Body of pancreas (tissue), 4 donors: ENCODE data around the gene NEUROD6. TPM values are rescaled to one million over a fixed set of nuclear protein-coding genes. Genes with fewer than 3 reads are reported as not detected.

Experiments used
- ATAC-seq: fragments of 150-250 bp; one replicate; pipeline ENCODE4 v1.9.1; 2016
- DNase-seq, 4 donors: peaks; one replicate each; pipeline ENCODE4 v3.0.0-alpha.2; 2019
- H3K27ac ChIP-seq, 4 donors: fragments of 200-600 bp; sonication (generic); 1 replicate in 3 of 4; 2 replicates in 1 of 4; pipeline versions ENCODE4 v1.5.1 to v1.6.1; 2016 to 2019; ENCODE audit warnings: mild to moderate bottlenecking in 1 of 4, mixed read lengths in 1 of 4, moderate library complexity in 1 of 4
- H3K27me3 ChIP-seq, 2 donors: fragments of 200-600 bp; sonication (generic); one replicate each; pipeline ENCODE4 v1.6.0; 2016; ENCODE audit warnings: mild to moderate bottlenecking in 1 of 2
- H3K36me3 ChIP-seq, 2 donors: fragments of 200-600 bp; sonication (generic); replicated peaks in 1 of 2; 2 replicates each; pipeline ENCODE4 v1.5.1; 2016; ENCODE audit warnings: low read depth in 2 of 2; ENCODE audit not compliant: insufficient read depth in 1 of 2
- H3K4me1 ChIP-seq: fragments of 200-600 bp; sonication (generic); one replicate; pipeline ENCODE4 v1.6.0; 2016
- H3K4me3 ChIP-seq, 2 donors: fragments of 200-600 bp; sonication (generic); 1 replicate in 1 of 2; 2 replicates in 1 of 2; pipeline ENCODE4 v1.5.1; 2016 to 2019
- H3K9me3 ChIP-seq, 3 donors: fragments of 200-600 bp; sonication (generic); 1 replicate in 2 of 3; 2 replicates in 1 of 3; pipeline ENCODE4 v1.5.1; 2016
- CTCF ChIP-seq, 7 experiments: fragments of 450-650 bp in 4 of 7; fragments of 200-600 bp in 3 of 7; sonication (generic) in 3 of 7; IDR thresholded peaks; one replicate each; pipeline ENCODE4 v1.5.1; 2016 to 2019; ENCODE audit warnings: antibody characterized with exemption in 7 of 7
- POLR2A ChIP-seq, 3 donors: fragments of 450-650 bp; IDR thresholded peaks; one replicate each; pipeline ENCODE4 v1.6.1; 2016; ENCODE audit warnings: antibody characterized with exemption in 3 of 3, mild to moderate bottlenecking in 2 of 3
- WGBS, 2 donors: methylation state at CpG; one replicate each; pipeline ENCODE4 v1.1.5; 2017; 5-methylcytosine and 5-hydroxymethylcytosine counted together
- intact Hi-C: fragments of 100-400 bp; cut with DNase I; formaldehyde crosslinking; loops from one replicate; pipeline ENCODE4 v1.15.1; 2023
- total RNA-seq, 2 donors: library from RNA; depleted of rRNA; stranded (reverse); fragments of >200 nt; gene quantifications; one replicate each; pipeline ENCODE4 v1.1.0, GENCODE V29; 2016

The NEUROD6 gene
- total RNA-seq, 2 donors from 2014 or later: not detected

GRCh38 chr7:31372231-31372959, 31.9 kb upstream of the NEUROD6 start:
- H3K27ac ChIP-seq: no peak overlapping the region
- ATAC-seq (no peak), DNase-seq (no peak)
- intact Hi-C loops: loop anchor here (10.0 kb wide), 1 partner anchor 262 kb away; no protein-coding TSS in a partner anchor
- H3K4me1 ChIP-seq: no peaks in the 10 kb centered on the region
- no peaks in the 10 kb centered on the region for H3K27me3 ChIP-seq
- H3K4me3 ChIP-seq: no peak overlapping the region
- 78 to 79% methylated on average over 11 of the region's 11 CpGs for WGBS, 2 donors
- TF ChIP-seq CTCF (IDR thresholded peaks at IDR 0.05): no peak
- no peak for TF ChIP-seq POLR2A (IDR thresholded peaks at IDR 0.05)
- H3K36me3 ChIP-seq: no peaks in the 10 kb centered on the region
- no peaks in the 10 kb centered on the region for H3K9me3 ChIP-seq

DNA sequence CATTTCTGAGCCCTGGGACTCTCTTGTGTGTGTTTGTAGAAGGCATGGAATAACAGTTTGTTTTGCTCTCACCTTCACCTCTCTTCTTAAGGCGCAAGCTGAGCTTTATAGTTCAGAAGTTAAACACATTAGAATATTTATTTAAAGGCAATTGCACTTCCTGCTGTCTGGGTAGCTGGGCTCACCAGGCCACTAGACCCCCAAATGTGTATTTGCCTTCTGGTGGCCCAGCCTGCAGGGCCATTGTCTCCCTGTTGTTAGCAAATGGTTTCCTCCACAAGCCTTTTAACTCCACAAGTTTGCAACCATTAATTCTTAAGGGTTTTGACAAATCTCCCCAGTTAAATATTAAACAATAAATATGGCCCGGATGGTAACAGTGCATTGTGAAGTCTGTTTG, 31.1 kb upstream of the NEUROD6 start:
- H3K27ac ChIP-seq: no peak overlapping the region

GRCh38 chr7:31370609-31371008, 30.1 kb upstream of the NEUROD6 start:
- intact Hi-C loops: loop anchor here (10.0 kb wide), 1 partner anchor 264 kb away; no protein-coding TSS in a partner anchor
- no peak for ATAC-seq
- no peaks in the 10 kb centered on the region for H3K4me1 ChIP-seq
- H3K27me3 ChIP-seq: no peaks in the 10 kb centered on the region
- no peak overlapping the region for H3K4me3 ChIP-seq
- H3K36me3 ChIP-seq: no peaks in the 10 kb centered on the region
- WGBS, 2 donors: 69 to 71% methylated on average over 3 of the region's 3 CpGs
- H3K27ac ChIP-seq: no peak overlapping the region
- no peak for TF ChIP-seq CTCF (IDR thresholded peaks at IDR 0.05)
- TF ChIP-seq POLR2A (IDR thresholded peaks at IDR 0.05): no peak
- H3K9me3 ChIP-seq: no peaks in the 10 kb centered on the region
- DNase-seq: no peak

More for the DNA sequence above, 31.1 kb upstream of the NEUROD6 start:
- H3K36me3 ChIP-seq: no peaks in the 10 kb centered on the region
- WGBS, 2 donors: 46 to 57% methylated on average over 2 of the region's 2 CpGs
- intact Hi-C loops: loop anchor here (10.0 kb wide), 1 partner anchor 263 kb away; no protein-coding TSS in a partner anchor
- H3K4me3 ChIP-seq: no peak overlapping the region
- no peaks in the 10 kb centered on the region for H3K9me3 ChIP-seq
- ATAC-seq (no peak), DNase-seq (no peak)
- no peaks in the 10 kb centered on the region for H3K27me3 ChIP-seq
- no peaks in the 10 kb centered on the region for H3K4me1 ChIP-seq
- TF ChIP-seq POLR2A (IDR thresholded peaks at IDR 0.05) (no peak), CTCF (IDR thresholded peaks at IDR 0.05) (no peak)

DNA sequence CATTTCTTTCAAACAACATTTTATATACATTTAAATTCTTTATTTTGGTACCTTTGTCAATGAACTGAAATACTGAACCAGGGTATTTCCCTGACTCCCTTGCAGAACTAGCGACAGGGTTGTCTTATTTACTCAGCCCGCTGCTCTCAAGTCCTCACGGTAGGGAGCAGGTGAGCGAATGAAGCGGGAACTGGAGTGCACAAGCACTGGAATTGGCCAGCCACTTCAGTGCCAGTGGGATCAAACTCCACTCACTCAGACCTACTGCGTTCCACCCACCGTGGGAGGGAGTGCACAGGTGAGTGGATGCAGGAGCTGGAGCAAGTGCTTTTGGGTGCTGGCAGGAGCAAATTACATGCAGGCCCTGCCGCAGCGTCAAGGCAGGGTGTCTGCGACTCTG, 28.1 kb upstream of the NEUROD6 start:
- intact Hi-C loops: no loop called here

More for the DNA sequence above, 28.1 kb upstream of the NEUROD6 start:
- no peak overlapping the region for H3K4me3 ChIP-seq
- no peak overlapping the region for H3K27ac ChIP-seq
- no peak for DNase-seq
- no peaks in the 10 kb centered on the region for H3K36me3 ChIP-seq
- H3K4me1 ChIP-seq: no peaks in the 10 kb centered on the region
- 77 to 79% methylated on average over 10 of the region's 10 CpGs for WGBS, 2 donors
- H3K27me3 ChIP-seq: no peaks in the 10 kb centered on the region
- TF ChIP-seq POLR2A (IDR thresholded peaks at IDR 0.05) (no peak), CTCF (IDR thresholded peaks at IDR 0.05) (no peak)
- no peak for ATAC-seq
- no peaks in the 10 kb centered on the region for H3K9me3 ChIP-seq
